IPS DF 4.7 (cell line): Measurements from ENCODE around the gene RNASEH2C.
A peak's percentile ranks its signal among the peaks of the same experiment; 100 is the strongest.
"Not testable (repeated sequence)": the region's sequence is repeated elsewhere in the genome, so short reads cannot be mapped to it uniquely, and the experiment has no call there.

Source experiments
- DNase-seq: peaks from one replicate; pipeline ENCODE4 v3.0.0-alpha.2; 2013; ENCODE audit warnings: low spot score; ENCODE audit errors: extremely low read depth

The RNASEH2C gene

DNA sequence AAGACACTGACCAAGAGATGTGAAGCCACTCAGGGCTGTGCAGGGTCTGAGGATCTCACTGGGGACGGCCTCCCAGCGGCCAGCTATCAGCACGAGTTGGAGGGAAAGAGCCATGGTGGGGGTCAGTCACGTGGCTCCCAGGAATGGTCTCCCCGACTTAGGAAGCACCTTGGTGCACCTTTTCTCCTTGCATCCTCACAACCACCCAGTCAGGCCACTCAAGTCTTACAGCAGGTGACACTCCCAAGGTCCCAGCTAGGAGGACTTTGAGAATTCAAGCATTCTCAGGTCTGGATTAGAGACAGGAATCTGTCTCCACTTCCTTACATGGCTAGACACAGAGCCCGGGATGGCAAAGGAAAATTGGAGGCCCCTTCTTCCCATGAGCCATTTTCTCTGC, 2.7 kb downstream of the RNASEH2C start:
- no peak for DNase-seq

GRCh38 chr11:65716774-65717405, 3.7 kb downstream of the RNASEH2C start:
- no peak for DNase-seq

DNA sequence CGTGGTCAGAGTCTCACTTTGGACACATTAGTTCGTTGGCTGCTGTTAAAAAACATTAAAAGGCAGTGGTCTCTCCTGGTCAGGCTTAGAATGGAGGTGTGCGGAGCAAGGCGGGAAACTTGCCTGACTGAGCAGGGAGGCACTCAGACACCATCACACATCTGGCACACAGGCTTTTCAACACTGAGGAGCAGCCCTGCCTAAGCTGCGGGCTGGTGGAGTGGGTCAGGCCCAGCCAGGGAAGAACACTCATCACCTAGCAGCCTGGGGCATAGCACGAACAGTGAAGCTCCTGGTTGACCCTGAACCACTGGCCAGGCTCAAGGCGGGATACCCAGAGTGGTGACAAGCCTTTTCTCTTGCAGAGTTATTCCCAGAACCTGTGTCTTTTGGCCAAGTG, 4.3 kb downstream of the RNASEH2C start:
- no peak for DNase-seq

DNA sequence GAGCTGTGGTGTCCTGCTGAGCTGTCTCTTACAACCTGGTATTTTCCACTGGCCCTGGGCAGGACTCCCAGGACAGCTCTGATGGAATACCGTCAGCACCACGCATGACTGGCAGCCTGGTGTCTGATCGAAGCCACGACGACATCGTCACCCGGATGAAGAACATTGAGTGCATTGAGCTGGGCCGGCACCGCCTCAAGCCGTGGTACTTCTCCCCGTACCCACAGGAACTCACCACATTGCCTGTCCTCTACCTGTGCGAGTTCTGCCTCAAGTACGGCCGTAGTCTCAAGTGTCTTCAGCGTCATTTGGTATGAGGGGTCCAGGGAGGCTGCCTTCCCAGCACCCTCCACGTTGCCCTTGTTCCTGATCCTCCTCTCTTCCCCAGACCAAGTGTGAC, 6.2 kb downstream of the RNASEH2C start:
- DNase-seq, result no peak

DNA sequence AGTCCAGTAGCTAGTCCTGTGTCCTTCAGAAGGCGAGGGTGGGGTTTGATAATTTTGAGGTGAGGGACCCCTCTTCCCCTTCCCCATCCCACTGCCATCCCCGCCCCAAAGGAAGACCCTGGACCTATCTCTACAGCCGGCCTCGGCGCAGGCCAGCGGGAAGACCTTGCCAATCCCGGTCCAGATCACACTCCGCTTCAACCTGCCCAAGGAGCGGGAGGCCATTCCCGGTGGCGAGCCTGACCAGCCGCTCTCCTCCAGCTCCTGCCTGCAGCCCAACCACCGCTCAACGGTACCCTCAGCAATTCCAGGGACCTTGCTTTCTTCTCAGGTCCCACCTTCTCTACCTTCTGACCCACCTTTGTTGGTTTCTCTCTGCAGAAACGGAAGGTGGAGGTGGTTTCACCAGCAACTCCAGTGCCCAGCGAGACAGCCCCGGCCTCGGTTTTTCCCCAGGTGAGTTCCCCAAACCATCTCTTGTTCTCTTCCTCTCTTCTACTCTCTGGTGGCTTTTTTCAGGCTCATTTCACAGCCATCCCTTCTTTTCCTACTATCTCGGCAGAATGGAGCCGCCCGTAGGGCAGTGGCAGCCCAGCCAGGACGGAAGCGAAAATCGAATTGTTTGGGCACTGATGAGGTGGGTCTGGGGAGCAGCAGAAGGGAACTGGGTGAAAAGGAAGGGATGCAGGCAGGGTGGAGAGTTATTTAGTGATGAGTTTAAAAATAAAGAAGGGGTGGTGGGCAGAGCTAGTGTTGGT, 7.2 kb downstream of the RNASEH2C start:
- no peak for DNase-seq

- DNase-seq, result no peak
Measured at GRCh38 chr11:65712633-65713076, 7.9 kb downstream of the RNASEH2C start.

DNA sequence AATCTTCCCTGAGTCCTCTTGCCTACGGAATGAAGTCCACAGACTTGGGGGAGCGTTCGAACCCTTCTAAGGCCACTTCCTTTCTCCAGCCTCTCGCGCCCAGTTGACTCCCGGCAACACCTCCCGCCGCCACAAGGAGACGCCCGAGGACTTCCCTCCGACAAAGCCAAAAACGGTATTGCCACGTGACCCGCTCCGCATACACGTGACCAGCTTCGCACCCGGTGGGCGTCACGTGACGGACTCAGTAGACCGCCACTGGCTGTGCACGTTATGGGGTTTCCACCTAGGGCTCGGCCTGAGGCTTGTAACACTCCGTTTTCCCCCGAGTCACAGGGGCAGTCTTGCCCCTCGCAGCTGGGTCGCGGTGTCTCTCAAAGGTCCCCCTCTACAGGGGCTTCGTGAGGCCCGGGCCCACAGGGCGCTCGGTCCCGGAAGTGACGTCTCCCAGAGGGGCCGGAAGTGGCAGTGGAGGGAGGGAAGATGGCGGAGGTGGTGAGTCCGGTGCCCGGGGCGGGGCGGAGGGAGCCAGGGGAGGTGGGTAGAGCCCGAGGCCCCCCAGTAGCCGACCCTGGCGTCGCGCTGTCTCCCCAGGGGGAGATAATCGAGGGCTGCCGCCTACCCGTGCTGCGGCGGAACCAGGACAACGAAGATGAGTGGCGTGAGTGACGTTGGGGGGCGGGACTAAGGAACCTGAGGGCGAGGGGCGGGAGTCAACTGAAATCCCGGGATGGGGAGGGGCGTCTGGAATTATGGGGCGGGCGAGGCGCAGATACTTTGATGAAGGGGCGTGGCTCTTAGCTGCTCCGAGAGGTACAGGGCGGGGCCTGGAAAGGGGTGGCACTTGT, 8.6 kb downstream of the RNASEH2C start, which contains the start of gene KAT5:
TSS of gene KAT5 (plus strand) at position 468 of the 848 bp plus-strand sequence. CDS start at position 484, 16 bp downstream.
- peak; percentile 95 for DNase-seq

GRCh38 chr11:65710421-65710820, 10.2 kb downstream of the RNASEH2C start:
- DNase-seq, result no peak

DNA sequence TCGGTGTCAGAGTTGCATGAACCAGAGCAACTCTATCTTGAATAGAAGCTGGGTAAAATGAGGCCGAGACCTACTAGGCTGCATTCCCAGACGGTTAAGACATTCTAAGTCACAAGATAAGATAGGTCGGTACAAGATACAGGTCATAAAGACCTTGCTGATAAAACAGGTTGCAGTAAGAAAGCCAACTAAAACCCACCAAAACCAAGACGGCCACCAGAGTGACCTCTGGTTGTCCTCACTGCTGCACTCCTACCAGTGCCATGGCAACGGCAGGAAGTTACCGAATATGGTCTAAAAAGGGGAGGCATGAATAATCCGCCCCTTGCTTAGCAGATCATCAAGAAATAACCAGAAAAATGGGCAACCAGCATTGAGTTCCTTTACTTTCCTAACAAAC, 10.9 kb downstream of the RNASEH2C start:
- no peak for DNase-seq

DNA sequence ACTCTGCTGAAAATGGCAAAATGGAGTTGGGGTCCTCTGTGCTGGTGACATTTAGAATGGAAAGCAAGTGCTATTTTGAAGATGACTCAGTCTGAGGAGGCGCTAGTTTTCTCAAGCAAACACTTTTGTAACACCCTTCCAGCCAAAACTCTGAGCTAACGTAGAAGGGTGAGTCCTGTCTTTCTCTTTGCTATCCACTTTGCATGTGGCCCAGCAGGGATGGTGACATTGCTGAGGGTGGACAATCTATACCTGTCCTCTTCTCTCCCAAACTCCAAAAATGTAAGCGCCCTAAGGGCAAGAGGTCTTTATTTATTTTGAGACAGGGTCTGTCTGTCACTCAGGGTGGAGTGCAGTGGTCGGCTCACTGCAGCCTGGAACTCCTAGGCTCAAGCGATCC, 12.1 kb downstream of the RNASEH2C start:
- no peak for DNase-seq

DNA sequence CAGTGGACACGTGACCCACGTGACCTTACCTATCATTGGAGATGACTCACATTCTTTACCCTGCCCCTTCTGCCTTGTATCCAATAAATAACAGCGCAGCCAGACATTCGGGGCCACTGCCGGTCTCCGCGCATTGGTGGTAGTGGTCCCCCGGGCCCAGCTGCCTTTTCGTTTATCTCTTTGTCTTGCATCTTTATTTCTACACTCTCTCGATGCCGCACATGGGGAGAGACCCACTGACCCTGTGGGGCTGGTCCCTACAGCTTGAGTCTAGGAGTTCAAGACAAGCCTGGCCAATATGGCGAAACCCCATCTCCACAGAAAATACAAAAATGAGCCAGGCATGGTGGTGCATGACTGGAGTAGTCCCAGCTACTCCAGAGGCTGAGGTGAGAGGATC, 13.6 kb downstream of the RNASEH2C start:
- DNase-seq, result not testable (repeated sequence)

DNA sequence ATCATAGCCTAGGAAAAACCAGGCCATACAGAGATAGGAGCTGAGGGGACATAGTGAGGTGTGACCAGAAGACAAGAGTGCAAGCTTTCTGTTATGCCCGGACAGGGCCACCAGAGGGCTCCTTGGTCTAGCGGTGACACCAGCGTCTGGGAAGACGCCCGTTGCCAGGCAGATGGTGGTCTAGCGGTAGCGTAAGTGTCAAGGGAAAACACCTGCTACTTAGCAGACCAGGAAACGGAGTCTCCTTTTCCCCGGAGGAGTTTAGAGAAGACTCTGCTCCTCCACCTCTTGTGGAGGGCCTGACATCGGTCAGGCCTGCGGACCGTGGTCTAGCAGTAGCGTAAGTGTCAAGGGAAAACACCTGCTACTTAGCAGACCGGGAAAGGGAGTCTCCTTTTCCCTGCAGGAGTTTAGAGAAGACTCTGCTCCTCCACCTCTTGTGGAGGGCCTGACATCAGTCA, 14.3 kb downstream of the RNASEH2C start:
- DNase-seq, result not testable (repeated sequence)

GRCh38 chr11:65703846-65704245, 16.8 kb downstream of the RNASEH2C start:
- no peak for DNase-seq

DNA sequence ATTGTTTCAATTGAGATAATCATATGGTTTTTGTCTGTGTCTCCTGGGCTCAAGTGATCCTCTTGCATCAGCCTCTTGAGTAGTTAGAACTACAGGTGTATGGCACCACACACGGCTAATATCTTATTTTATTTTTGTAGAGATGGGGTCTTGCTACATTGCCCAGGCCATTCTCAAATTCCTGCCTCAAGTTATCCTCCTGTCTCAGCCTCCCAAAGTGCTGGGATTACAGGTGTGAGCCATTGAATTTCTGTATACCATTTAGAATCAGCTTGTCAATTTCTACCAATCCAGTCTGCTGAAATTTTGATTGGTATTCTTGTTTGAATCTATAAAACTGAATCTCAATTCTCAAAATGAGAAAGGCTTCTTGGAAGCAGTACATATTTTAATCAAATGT, 18.9 kb downstream of the RNASEH2C start:
- no peak for DNase-seq

DNA sequence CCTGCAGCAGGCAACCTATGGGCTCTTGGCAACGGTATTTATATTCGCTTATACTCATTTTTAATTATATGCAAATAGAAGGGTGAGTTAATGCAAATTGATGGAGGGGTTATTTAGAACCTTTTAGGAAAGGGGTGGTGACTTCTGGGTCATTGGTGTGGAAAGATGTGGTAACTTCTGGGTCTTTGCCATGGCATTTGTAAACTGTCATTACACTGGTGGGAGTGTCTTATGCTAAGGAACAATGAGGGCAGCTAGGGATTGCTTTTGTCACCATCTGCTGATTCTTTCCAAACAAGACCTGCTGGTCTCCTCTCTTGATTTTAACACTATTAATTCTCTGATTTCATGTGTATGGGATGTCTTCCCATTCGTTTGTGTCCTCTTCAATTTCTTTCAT, 20.2 kb downstream of the RNASEH2C start:
- no peak for DNase-seq

DNA sequence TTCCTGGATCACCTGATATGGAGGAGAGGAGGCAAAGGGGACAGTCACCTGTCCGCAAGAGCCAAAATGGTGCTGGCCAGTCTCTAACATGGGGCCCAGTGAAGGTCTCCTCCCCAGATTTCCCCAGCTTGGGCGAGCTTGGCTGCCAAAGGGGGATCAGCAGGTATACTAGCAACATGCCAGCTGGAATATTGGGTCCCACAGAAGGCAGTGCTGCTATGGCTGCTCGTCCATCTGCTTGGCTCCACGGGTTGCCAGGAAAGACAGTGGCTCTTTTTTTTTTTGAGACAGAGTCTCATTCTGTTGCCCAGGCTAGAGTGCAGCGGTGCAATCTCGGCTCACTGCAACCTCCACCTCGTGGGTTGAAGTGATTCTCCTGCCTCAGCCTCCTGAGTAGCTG, 21.3 kb downstream of the RNASEH2C start:
- DNase-seq, result no peak

GRCh38 chr11:65698205-65698604, 22.4 kb downstream of the RNASEH2C start:
- no peak for DNase-seq

GRCh38 chr11:65696802-65697552, 23.6 kb downstream of the RNASEH2C start:
- no peak for DNase-seq

GRCh38 chr11:65695459-65696241, 24.9 kb downstream of the RNASEH2C start:
- DNase-seq, result no peak

GRCh38 chr11:65692367-65692766, 28.2 kb downstream of the RNASEH2C start:
- DNase-seq, result no peak
